Measurements from ENCODE around the gene PRKAR1B.

GRCh38 chr7:755413-755805 is 28.3 kb upstream of the PRKAR1B start:
- TF ChIP-seq CTCF (IDR thresholded peaks at IDR 0.05; ENCODE audit: insufficient read depth, low read depth, low read length) (no peak), EZH2 (IDR thresholded peaks at IDR 0.05; ENCODE audit: insufficient read depth, low read length) (no peak)

Measured in astrocyte (in vitro differentiated cells and primary cell).